Subcutaneous abdominal adipose tissue (tissue), 5 donors: ENCODE results near the gene TMEM88.
"Not testable (repeated sequence)": the region's sequence is repeated elsewhere in the genome, so short reads cannot be mapped to it uniquely, and the experiment has no call there.

Experiments
- H3K27ac ChIP-seq: one replicate; pipeline ENCODE4 v1.7.0; 2013; ENCODE audit warnings: low read depth, mild to moderate bottlenecking, inconsistent platforms, low read length, moderate library complexity
- H3K27me3 ChIP-seq, 5 donors: one replicate each; pipeline ENCODE4 v1.7.0; 2013; ENCODE audit warnings: low read length in 5 of 5, inconsistent platforms in 1 of 5; ENCODE audit not compliant: control insufficient read depth in 5 of 5, insufficient read depth in 4 of 5
- H3K36me3 ChIP-seq, 5 donors: one replicate each; pipeline ENCODE4 v1.7.0; 2013; ENCODE audit warnings: low read length in 5 of 5; ENCODE audit not compliant: control insufficient read depth in 5 of 5, insufficient read depth in 5 of 5
- H3K4me1 ChIP-seq, 5 donors: one replicate each; pipeline ENCODE4 v1.7.0; 2013; ENCODE audit warnings: low read length in 5 of 5, mild to moderate bottlenecking in 3 of 5, moderate library complexity in 1 of 5; ENCODE audit not compliant: control insufficient read depth in 5 of 5, insufficient read depth in 5 of 5
- H3K4me3 ChIP-seq, 5 donors: one replicate each; pipeline ENCODE4 v1.7.0; 2013; ENCODE audit warnings: low read length in 5 of 5, low read depth in 1 of 5
- H3K9ac ChIP-seq, 5 donors: one replicate each; pipeline ENCODE4 v1.7.0; 2013; ENCODE audit warnings: low read length in 5 of 5, mild to moderate bottlenecking in 4 of 5, moderate library complexity in 3 of 5
- H3K9me3 ChIP-seq, 5 donors: one replicate each; pipeline ENCODE4 v1.7.0; 2013; ENCODE audit warnings: low read length in 5 of 5; ENCODE audit not compliant: control insufficient read depth in 5 of 5
- donor health status: healthy.
- donor health status: healthy.
- donor health status: healthy.
- donor health status: healthy.
- donor health status: healthy.

TMEM88 gene, protein sequence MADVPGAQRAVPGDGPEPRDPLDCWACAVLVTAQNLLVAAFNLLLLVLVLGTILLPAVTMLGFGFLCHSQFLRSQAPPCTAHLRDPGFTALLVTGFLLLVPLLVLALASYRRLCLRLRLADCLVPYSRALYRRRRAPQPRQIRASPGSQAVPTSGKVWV

DNA sequence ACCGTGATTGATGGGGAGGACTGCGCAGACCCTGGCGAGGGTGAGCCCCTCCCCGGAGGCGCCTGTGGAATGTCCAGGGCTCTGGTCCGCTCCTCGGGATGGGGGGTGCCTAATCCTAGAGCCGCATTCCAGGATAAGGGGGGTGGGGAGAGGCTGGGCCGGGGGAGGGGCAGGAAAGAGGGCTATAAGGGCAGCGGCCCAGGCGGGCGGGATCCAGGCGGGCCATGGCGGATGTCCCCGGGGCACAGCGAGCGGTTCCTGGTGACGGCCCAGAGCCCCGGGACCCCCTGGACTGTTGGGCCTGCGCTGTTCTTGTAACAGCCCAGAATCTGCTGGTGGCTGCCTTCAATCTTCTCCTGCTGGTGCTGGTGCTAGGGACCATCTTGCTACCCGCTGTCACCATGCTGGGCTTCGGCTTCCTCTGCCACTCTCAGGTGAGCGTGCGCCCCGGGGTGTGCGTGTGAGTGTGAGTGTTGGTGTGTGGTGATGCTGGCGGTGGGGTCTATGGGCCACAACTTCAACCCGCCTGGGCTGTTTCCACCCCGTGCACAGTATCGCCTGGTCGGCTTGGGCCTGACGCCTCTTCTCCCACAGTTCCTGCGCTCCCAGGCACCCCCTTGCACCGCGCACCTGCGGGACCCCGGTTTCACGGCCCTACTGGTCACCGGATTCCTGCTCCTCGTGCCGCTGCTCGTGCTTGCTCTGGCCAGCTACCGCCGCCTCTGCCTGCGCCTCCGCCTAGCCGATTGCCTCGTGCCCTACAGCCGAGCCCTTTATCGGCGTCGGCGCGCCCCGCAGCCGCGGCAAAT is at the start of gene TMEM88:
Gene TMEM88, plus strand, starts transcription at position 216 of the 809 bp plus-strand sequence. Its CDS starts 9 bp downstream, at position 225.
- Histone ChIP-seq H3K36me3 (peaks cover 0 to 42% (median 36%) of the 10 kb centered on the region in 5 donors), H3K4me3 (peak within 1 kb of the TSS; percentile 46 to 91 (median 84)), H3K27ac (peak within 1 kb of the TSS; percentile 96), H3K9me3 (no peaks in the 10 kb centered on the region), H3K9ac (peak within 1 kb of the TSS in 3 of 5 donors; percentile 16 to 56 (median 42)), H3K4me1 (peaks cover 5 to 55% (median 44%) of the 10 kb centered on the region in 5 donors), H3K27me3 (no peaks in the 10 kb centered on the region)

DNA sequence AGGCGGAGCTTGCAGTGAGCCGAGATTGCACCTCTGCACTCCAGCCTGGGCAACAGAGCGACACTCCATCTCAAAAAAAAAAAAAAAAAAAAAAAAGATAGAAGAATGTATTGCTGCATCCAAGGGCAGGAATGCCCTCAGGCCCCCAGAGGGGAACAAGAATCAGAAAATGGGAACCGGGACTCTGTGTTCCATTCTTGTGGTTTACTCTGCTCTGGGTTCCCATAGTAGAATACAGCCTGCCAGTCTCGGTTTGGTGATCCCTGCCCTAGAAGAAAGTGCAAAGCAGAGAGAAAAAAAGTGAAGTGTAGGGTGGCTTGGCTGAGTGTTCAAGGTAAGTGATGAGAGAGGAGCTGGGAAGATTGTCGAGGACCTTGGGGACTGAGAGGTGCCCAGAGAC is 48.3 kb upstream of the TMEM88 start:
- Histone ChIP-seq H3K9me3 (no peaks in the 10 kb centered on the region), H3K27me3 (peaks cover 0 to 3% (median 0%) of the 10 kb centered on the region in 5 donors), H3K4me3 (no peak overlapping the region), H3K4me1 (peaks cover 2 to 9% (median 8%) of the 10 kb centered on the region in 5 donors), H3K9ac (no peak overlapping the region), H3K36me3 (no peaks in the 10 kb centered on the region), H3K27ac (no peak overlapping the region)

DNA sequence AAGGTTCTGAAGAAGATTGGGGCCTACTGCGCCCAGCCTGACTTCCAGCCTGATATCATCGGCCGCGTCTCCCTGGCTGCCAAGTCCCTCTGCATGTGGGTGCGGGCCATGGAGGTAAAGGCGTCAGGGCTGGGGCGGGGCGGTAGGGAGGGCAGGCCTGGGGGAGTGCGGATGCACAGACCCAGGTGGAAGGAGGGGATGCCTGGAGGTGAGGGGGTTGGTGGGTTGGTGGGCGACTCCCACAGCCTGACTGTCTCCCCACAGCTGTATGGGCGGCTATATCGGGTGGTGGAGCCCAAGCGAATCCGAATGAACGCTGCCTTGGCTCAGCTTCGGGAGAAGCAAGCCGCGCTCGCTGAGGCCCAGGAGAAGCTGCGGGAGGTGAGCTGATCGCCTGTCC is 47.7 kb upstream of the TMEM88 start:
- Histone ChIP-seq H3K27me3 (no peaks in the 10 kb centered on the region), H3K36me3 (no peaks in the 10 kb centered on the region), H3K27ac (no peak overlapping the region), H3K4me1 (peaks cover 2 to 9% (median 8%) of the 10 kb centered on the region in 5 donors), H3K4me3 (no peak overlapping the region), H3K9ac (no peak overlapping the region), H3K9me3 (no peaks in the 10 kb centered on the region)

DNA sequence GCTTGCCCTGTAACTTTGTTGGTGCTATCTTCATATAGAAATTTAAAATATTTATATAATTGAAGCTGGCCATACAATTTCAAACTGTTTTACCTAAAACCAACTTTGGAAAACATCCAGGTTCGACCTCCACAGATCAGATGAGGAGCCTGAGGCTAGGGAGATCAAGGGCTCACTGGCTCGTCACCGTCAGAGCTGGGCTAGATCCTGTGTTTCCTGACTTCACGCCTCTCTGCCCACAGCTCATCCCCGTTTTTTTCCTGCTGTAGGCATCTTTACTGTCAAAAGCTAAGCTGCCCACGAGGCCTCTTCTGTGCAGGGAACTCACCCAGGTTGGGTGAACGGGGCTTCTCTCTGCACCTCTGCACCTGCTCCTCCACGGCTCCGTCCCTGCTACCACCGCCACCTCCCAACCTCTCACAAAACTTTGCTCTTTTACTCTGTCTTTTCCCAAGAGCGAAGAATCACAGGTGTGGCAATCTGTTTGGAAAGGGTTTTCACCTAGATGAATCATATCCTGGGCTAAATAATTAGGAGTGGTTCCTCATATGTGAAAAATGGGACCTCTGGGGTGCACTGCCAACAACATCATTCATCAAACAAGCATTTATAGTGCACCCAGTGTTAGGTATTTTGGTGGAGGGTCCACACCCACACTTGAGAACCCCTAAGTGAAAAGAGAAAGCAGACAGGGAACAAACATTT is 45.6 kb upstream of the TMEM88 start:
- Histone ChIP-seq H3K9me3 (no peaks in the 10 kb centered on the region), H3K4me3 (no peak overlapping the region), H3K27me3 (no peaks in the 10 kb centered on the region), H3K9ac (no peak overlapping the region), H3K4me1 (peaks cover 0 to 1% (median under 1%) of the 10 kb centered on the region in 5 donors), H3K27ac (no peak overlapping the region), H3K36me3 (no peaks in the 10 kb centered on the region)

DNA sequence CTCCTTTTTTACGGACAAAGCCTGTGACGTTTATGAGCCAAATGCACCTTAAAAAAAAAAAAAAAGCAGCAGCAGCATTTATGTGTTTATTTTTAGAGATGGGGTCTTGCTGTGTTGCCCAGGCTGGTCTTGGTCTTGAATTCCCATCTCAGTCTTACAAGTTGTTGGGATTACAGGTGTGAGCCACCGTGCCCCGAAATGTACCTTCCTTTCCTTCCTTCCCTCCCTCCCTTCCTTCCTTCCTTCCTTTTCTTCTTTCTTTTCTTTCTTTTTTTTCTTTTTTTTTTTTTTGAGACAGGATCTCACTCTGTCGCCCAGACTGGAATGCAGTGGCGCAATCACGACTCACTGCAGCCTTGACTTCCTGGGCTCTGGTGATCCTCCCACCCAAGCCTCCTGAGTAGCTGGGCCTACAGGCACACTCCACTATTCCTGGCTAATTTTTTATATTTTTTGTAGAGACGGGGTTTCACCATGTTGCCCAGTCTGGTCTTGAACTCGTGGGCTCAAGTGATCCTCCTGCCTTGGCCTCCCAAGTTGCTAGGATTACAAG is 45.0 kb upstream of the TMEM88 start:
- H3K9me3 ChIP-seq = not testable (repeated sequence)

DNA sequence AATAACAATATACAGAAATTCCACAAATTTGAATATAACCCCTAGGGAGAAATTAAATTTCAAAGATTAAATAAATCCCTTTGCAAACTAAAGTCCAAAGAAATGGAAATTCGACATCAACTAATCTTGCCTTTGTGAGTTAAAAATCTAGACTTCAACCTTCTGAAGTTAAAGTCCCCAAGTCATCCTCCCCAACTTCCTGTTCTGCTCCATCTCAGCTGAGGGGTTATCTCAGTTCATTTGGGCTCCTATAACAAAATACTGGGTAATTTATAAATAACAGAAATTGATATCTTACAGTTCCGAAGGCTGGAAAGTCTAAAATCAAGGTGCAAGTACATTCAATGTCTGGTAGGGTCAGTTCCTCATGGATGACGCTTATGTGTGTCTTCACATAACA is 43.6 kb upstream of the TMEM88 start:
- Histone ChIP-seq H3K27ac (no peak overlapping the region), H3K4me3 (no peak overlapping the region), H3K9me3 (no peaks in the 10 kb centered on the region), H3K9ac (no peak overlapping the region), H3K27me3 (no peaks in the 10 kb centered on the region), H3K36me3 (no peaks in the 10 kb centered on the region), H3K4me1 (no peaks in the 10 kb centered on the region)

More for the DNA sequence above, 45.0 kb upstream of the TMEM88 start:
- H3K4me1 ChIP-seq, H3K4me3 ChIP-seq, H3K27ac ChIP-seq, H3K9ac ChIP-seq, H3K27me3 ChIP-seq, H3K36me3 ChIP-seq: not testable (repeated sequence)

DNA sequence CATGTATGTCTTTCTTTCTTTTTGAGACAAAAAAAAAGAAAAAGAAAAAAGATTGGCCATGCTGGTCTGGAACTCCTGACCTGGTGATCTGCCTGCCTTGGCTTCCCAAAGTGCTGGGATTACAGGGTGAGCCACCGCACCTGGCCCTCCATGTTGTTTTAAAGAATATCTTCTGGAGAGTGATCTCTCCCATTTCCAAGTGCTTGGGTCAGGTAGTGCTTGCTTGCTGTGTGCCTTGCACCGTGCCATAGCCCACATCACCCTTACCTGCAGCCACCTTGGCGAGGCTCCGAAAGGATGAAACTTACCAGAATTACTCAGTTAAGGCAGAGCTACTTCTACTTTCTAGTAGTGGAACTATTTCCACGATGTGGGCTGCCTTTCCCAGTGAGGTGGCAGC is 39.9 kb upstream of the TMEM88 start:
- H3K27ac ChIP-seq = no peak overlapping the region

DNA sequence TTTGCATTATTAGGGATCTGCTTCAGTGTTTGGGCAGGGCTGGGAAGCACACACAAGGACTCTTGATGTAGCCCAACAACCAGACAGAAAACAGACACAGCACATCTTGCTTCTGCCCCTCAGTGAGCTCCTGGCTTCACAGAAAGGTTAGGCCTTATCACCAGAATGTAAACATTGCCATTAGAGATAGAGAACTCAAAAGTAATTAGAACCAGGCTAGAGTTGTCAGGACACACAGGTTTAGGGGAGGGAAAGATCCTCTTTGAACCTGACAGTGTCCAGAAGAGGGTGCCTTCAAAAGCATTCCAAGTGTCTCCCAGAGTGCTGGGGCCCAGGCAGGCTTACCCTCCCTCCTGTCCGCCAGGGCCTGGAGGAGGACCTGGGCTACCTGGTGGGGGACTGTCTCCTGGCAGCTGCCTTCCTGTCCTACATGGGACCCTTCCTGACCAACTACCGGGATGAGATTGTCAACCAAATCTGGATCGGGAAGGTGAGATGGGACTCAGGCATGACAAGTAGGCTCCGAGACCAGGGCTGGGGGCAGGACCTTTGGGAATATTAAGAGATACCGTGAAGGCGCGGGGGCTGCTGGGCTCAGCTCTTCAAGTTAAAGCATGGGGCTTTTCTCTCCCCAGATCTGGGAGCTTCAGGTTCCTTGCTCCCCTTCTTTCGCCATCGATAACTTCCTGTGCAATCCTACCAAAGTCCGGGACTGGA is 37.8 kb upstream of the TMEM88 start:
- H3K9ac ChIP-seq = no peak overlapping the region
- H3K27ac ChIP-seq = no peak overlapping the region
- H3K36me3 ChIP-seq = no peaks in the 10 kb centered on the region
- no peaks in the 10 kb centered on the region for H3K9me3 ChIP-seq
- H3K4me1 ChIP-seq = no peaks in the 10 kb centered on the region
- peaks cover 0 to 13% (median 3%) of the 10 kb centered on the region in 5 donors for H3K27me3 ChIP-seq
- no peak overlapping the region for H3K4me3 ChIP-seq

More for the DNA sequence above, 39.9 kb upstream of the TMEM88 start:
- H3K9ac ChIP-seq = no peak overlapping the region
- no peaks in the 10 kb centered on the region for H3K4me1 ChIP-seq
- H3K36me3 ChIP-seq = no peaks in the 10 kb centered on the region
- H3K4me3 ChIP-seq = no peak overlapping the region
- no peaks in the 10 kb centered on the region for H3K9me3 ChIP-seq
- peaks cover 0 to 13% (median 3%) of the 10 kb centered on the region in 5 donors for H3K27me3 ChIP-seq

DNA sequence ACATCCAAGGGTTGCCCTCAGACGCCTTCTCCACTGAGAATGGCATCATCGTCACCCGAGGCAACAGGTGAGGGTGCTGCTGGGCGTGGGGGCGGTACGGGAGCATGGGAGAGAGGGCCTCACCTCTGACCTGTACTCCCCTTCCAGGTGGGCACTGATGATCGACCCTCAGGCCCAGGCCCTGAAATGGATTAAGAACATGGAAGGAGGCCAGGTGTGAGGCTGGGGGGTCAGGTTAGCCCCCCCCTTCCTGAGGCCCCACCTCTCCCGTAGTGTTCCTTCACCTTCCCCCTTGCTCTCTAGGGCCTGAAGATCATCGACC is 37.3 kb upstream of the TMEM88 start:
- no peak overlapping the region for H3K27ac ChIP-seq
- no peaks in the 10 kb centered on the region for H3K9me3 ChIP-seq
- H3K4me1 ChIP-seq = no peaks in the 10 kb centered on the region
- no peaks in the 10 kb centered on the region for H3K36me3 ChIP-seq
- peaks cover 0 to 13% (median 3%) of the 10 kb centered on the region in 5 donors for H3K27me3 ChIP-seq
- H3K4me3 ChIP-seq = no peak overlapping the region
- no peak overlapping the region for H3K9ac ChIP-seq
